Measurements from ENCODE around the gene ITGB1. TPM values are rescaled to one million over a fixed set of nuclear protein-coding genes. Genes with fewer than 3 reads are reported as not detected.

Gene ITGB1
- total and polyA plus RNA-seq, 9 of the 15 experiments (the other 6 are each of a cell fraction or from before 2014, with no cell fraction given), result 40.2 to 194 (median 155) TPM

DNA sequence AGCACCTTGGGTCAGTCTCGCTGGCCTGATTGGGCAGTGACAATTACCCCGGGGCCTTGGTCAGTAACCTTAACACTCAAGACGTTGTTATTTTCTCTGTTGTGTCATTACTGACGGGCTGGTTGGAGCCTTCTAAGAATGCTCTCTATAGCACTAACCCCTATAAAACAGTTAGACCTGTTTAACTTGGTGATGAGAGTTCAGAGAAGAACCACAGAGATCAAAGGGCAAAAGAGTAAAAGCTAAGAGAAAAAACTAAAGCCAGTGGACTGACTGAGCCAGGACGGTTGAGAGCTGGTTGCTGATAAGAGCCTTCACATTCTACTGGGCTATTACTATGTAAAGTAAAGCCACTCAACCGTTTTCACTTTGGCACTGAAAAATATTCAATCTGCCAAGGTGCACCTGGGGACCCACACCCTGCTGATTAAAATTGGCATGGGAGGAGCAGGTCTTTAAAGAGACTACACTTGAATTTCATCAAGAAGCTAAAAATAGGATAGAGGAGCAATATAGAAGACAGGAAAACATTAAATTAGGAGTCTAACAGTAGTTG is 13.6 kb upstream of the ITGB1 start (continued):
- no peak for TF ChIP-seq CCNT2 (IDR thresholded peaks at IDR 0.05; ENCODE audit: borderline replicate concordance, extremely low read depth, insufficient read length, low read depth, low read length)
- TF ChIP-seq CSDE1 (IDR thresholded peaks at IDR 0.05), result no peak
- no peak for TF ChIP-seq CHD4 (IDR thresholded peaks at IDR 0.05; ENCODE audit: insufficient read depth, insufficient replicate concordance, low read depth, low read length, poor library complexity, severe bottlenecking)
- TF ChIP-seq, protein P1, sequence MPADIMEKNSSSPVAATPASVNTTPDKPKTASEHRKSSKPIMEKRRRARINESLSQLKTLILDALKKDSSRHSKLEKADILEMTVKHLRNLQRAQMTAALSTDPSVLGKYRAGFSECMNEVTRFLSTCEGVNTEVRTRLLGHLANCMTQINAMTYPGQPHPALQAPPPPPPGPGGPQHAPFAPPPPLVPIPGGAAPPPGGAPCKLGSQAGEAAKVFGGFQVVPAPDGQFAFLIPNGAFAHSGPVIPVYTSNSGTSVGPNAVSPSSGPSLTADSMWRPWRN (IDR thresholded peaks at IDR 0.05; ENCODE audit: low read depth), result no peak
- TF ChIP-seq ZC3H4 (CRISPR knock-in tag; IDR thresholded peaks at IDR 0.05; ENCODE audit: borderline replicate concordance), result no peak
- TF ChIP-seq ZNF124 (CRISPR knock-in tag; IDR thresholded peaks at IDR 0.05), result no peak
- no peak for TF ChIP-seq ZSCAN29 (IDR thresholded peaks at IDR 0.05)
- TF ChIP-seq ATF6 (CRISPR knock-in tag; IDR thresholded peaks at IDR 0.05), result no peak
- TF ChIP-seq NCOA4 (IDR thresholded peaks at IDR 0.05; ENCODE audit: partially characterized antibody), result no peak
- no peak for TF ChIP-seq ZNF561 (CRISPR knock-in tag; conservative IDR thresholded peaks at IDR 0.05)
- TF ChIP-seq ZNF696 (CRISPR knock-in tag; conservative IDR thresholded peaks at IDR 0.05), result no peak
- no peak for TF ChIP-seq KAT7 (CRISPR knock-in tag; IDR thresholded peaks at IDR 0.05; ENCODE audit: borderline replicate concordance)
- no peak for TF ChIP-seq PTTG1 (tag; IDR thresholded peaks at IDR 0.05; ENCODE audit: low read depth)
- no peak for TF ChIP-seq FOXK1 (CRISPR knock-in tag; IDR thresholded peaks at IDR 0.05; ENCODE audit: borderline replicate concordance)
- no peak for TF ChIP-seq SUPT5H (IDR thresholded peaks at IDR 0.05)
- no peak for TF ChIP-seq PURB (CRISPR knock-in tag; IDR thresholded peaks at IDR 0.05; ENCODE audit: low read depth)
- no peak for TF ChIP-seq SPI1 (IDR thresholded peaks at IDR 0.05; ENCODE audit: borderline replicate concordance, low read depth, low read length)
- no peak for TF ChIP-seq POLR3G (IDR thresholded peaks at IDR 0.05; ENCODE audit: extremely low read depth, insufficient read length, insufficient replicate concordance)
- TF ChIP-seq, protein P2, sequence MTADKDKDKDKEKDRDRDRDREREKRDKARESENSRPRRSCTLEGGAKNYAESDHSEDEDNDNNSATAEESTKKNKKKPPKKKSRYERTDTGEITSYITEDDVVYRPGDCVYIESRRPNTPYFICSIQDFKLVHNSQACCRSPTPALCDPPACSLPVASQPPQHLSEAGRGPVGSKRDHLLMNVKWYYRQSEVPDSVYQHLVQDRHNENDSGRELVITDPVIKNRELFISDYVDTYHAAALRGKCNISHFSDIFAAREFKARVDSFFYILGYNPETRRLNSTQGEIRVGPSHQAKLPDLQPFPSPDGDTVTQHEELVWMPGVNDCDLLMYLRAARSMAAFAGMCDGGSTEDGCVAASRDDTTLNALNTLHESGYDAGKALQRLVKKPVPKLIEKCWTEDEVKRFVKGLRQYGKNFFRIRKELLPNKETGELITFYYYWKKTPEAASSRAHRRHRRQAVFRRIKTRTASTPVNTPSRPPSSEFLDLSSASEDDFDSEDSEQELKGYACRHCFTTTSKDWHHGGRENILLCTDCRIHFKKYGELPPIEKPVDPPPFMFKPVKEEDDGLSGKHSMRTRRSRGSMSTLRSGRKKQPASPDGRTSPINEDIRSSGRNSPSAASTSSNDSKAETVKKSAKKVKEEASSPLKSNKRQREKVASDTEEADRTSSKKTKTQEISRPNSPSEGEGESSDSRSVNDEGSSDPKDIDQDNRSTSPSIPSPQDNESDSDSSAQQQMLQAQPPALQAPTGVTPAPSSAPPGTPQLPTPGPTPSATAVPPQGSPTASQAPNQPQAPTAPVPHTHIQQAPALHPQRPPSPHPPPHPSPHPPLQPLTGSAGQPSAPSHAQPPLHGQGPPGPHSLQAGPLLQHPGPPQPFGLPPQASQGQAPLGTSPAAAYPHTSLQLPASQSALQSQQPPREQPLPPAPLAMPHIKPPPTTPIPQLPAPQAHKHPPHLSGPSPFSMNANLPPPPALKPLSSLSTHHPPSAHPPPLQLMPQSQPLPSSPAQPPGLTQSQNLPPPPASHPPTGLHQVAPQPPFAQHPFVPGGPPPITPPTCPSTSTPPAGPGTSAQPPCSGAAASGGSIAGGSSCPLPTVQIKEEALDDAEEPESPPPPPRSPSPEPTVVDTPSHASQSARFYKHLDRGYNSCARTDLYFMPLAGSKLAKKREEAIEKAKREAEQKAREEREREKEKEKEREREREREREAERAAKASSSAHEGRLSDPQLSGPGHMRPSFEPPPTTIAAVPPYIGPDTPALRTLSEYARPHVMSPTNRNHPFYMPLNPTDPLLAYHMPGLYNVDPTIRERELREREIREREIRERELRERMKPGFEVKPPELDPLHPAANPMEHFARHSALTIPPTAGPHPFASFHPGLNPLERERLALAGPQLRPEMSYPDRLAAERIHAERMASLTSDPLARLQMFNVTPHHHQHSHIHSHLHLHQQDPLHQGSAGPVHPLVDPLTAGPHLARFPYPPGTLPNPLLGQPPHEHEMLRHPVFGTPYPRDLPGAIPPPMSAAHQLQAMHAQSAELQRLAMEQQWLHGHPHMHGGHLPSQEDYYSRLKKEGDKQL (CRISPR knock-in tag; IDR thresholded peaks at IDR 0.05; ENCODE audit: borderline replicate concordance), result no peak
